Measurements from ENCODE around the gene DGKD.

Gene DGKD

GRCh38 chr2:233411162-233411561 lies 56.9 kb downstream of the DGKD start:
- no peak for DNase-seq (ENCODE audit: low spot score)

DNA sequence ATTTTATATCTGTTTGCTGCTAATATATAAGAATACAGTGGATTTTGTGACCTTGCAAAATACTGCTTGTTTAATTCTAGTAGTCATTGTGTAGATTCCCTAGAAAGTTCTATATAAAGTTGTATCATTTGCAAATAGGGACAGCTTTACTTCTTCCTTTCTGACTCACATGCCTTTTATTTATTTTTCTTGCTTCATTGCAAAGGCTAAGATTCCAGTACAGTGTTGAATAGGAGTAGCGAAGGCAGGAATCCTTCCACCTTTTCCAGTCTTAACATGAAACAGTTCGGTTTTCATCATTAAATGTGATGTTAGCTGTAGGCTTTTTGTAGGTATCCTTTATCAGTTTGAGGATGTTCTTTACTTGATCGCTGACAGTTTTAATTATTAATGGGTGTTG lies 58.1 kb downstream of the DGKD start:
- DNase-seq (ENCODE audit: low spot score): no peak

DNA sequence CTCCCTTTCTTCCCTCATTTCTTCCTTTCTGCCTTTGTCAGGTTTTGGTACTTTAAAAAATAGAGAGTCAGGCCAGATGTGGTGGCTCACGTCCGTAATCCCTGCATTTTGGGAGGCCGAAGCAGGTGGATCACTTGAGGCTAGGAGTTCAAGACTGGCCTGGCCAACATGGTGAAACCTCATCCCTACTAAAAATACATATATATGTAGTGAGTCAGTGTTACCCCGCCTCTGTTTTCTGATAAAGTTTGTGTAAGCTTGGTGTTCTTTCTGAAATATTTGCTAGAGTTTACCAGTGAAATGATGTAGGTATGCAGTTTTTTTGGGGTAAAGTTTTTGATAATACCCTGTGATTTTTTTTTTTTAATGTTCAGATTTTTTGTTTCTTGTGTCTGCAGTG lies 58.8 kb downstream of the DGKD start:
- DNase-seq (ENCODE audit: low spot score): no peak

DNA sequence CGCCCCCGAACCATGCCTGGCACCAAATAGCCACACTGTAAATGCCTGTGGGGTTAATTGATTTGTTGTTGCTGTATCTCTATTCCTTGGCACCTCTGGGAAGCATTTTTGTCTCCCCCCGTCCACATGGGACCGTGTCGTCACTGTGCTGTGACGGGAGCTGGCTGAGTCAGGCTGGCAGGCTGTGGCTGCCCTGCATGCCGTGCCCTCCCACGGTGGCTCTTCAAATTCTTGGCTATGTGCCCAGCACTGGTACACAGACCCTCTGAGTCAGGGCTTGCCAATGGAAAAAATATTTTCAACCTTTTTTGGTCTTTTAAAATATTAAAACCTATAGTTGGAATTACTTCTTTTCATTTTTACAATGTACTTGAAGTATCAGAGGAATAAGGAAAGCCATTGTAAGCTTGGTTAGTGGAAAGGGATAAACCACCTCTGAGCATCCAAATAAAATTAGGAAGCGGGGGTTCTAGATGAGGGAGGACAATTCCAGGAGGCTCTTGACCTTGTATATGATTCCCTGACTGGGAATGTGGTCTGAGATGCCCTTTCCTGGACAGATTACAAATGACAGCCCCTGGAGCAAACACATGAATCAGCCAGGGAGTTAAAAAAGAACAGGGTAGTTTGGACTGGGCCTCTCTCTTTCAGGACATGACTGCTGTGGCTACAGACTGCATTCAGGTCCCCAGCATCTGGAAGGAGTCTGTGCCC lies 59.4 kb downstream of the DGKD start:
- peak; percentile 36 for DNase-seq (ENCODE audit: low spot score)

GRCh38 chr2:233414273-233414654 lies 60.0 kb downstream of the DGKD start:
- DNase-seq (ENCODE audit: low spot score): no peak

GRCh38 chr2:233414777-233415570 lies 60.7 kb downstream of the DGKD start:
- DNase-seq (ENCODE audit: low spot score): no peak

- DNase-seq (ENCODE audit: low spot score): no peak
These were observed 61.9 kb downstream of the DGKD start for GRCh38 chr2:233416199-233416598.

GRCh38 chr2:233416706-233417105 lies 62.4 kb downstream of the DGKD start:
- no peak for DNase-seq (ENCODE audit: low spot score)

DNA sequence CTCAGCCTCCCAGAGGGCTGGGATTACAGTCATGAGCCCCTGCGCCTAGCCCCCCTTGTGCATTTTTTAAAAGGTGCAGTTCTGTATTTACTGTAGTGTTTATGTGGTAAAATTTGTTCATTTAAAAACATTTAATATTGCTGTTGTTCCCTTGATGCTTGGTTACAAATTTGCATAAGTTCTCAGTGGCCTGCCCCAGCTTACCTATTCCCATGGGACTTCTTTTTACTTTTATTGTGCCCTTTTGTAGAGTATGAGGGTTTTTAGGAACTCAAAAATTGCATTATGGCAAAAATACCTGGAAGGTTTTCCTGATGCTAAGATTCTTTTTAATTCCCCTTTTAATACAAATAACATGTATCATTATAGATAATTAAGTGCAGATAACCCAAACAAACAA lies 63.0 kb downstream of the DGKD start:
- no peak for DNase-seq (ENCODE audit: low spot score)

DNA sequence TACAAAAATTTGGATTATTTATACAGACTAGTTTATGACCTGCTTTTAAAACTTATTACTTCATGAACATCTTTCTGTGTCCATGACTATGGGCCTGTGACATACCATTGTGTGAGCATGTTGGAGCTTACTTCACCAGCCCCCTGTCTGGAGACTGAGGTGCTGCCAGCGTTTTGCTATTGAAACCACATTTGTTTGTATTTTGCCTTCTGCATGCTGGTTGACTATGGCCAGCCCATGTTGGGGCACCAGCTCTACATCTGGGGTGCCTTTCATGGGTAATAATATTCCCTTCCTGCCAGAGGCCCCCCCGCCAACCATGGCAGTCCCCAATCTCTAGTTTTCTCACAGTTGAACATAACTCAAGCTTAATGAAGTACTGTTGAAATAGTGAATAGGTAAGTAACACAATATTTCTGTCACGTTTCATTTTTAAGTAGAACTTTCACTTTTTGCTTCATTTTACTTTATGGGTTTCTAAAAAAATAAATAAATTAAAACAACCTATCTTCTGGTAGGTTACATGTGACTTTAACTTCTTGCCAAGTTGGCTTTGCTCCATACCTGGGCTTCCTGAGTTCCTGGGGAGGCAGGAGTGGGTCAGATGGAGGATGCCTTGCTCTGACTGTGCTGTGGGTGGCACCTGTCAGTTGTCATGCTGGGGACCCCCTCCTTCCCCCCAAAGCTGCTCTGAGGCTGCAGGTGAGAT lies 63.9 kb downstream of the DGKD start:
- no peak for DNase-seq (ENCODE audit: low spot score)

- DNase-seq (ENCODE audit: low spot score): no peak
These were observed 64.7 kb downstream of the DGKD start for GRCh38 chr2:233418761-233419546.

DNA sequence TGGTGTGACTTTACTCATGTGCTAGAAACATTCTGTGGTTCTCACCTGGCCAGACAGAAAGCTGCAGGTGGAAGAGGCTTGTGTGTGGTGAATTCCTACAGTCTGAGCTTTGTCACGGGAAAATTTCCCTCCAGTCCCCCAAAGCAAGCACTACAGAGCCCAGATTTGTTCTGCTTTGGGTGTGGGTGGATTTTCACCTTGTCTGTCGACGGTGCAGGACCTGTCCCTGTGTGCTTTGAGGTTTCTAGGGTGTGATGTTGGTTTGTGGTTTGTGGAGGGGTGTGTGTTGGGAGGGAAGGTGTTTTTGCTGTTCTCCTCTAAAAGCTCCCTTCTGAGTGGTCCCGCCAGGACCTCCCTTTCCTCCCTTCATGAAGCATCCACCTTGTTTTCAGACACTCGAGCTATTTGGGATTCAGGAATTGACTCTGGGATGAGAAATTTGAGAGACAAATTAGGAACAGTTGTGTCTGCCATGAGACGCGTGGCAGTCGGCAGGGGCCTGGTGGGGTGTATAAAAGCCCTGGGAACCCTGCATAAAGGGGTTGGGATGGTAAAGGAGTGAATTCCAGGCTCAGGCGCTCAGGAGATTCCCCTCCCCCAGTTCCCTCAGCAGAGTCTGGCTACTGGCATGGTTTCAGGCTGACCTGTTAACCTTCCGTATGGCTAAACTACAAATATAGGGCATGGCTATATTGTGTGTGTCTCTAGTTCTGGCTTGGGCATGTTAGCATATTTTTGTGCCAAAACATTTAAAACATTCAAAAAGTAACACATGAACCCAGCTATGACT lies 65.5 kb downstream of the DGKD start:
- DNase-seq (ENCODE audit: low spot score): no peak

GRCh38 chr2:233421091-233421816 lies 67.0 kb downstream of the DGKD start:
- DNase-seq (ENCODE audit: low spot score): no peak

- DNase-seq (ENCODE audit: low spot score): no peak
These were observed 67.9 kb downstream of the DGKD start for GRCh38 chr2:233422050-233422639.

DNA sequence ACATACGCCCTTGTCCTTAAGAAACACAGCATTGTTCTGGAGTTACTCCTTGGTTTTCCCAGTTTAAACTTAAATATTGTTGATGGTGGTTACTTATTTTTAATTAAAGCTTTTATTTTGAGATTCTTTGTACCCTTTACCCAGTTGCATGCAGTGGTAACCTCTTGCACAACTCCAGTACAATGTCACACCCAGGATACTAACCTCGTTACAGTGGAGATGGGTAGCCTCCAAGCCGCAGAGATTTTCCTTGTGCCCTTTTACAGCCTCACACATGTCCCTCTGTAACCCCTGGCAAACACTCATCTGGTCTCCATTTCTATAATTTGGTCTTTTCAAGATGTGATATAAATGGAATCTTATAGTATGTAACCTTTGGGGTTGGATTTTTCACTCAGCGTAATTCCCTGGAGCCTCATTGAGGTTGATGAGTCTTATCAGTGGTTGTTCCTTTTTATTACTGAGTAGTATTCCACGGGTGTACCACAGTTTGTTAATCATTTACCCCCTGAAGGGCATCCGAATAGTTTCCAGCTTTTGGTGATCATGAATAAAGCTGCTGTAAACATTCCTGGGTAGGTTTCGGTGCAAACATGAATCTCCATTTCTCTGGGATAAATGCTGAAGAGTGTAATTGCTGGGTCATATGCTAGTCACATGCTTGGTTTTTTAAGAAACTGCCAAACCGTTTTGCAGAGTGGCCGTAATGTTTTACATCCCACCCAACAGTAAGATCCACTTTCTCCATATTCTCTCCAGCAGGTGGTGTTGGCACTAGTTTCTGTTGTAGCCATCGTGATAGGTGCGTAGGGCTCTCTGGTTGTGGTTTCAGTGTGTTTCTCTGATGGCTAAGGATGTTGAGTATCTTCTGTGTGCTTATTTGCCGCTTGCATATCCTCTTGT lies 68.6 kb downstream of the DGKD start:
- DNase-seq (ENCODE audit: low spot score): no peak

DNA sequence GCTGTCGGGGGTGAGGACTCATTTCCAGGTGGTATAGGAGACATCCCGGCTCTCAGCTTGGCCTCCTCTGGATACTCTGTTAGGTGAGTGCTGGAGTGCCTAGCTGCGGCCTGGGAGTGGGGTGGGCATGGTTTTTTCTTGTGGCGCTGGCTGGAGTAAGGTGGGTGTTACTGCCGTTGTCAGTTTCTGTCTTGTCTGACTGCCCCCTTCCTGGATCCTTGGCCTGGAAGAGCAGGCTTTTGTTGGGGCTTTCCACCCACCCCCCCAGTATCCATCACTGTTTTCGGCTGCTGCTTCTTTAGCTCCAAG lies 69.2 kb downstream of the DGKD start:
- no peak for DNase-seq (ENCODE audit: low spot score)

- DNase-seq (ENCODE audit: low spot score): no peak
These were observed 70.1 kb downstream of the DGKD start for GRCh38 chr2:233424154-233424951.

DNA sequence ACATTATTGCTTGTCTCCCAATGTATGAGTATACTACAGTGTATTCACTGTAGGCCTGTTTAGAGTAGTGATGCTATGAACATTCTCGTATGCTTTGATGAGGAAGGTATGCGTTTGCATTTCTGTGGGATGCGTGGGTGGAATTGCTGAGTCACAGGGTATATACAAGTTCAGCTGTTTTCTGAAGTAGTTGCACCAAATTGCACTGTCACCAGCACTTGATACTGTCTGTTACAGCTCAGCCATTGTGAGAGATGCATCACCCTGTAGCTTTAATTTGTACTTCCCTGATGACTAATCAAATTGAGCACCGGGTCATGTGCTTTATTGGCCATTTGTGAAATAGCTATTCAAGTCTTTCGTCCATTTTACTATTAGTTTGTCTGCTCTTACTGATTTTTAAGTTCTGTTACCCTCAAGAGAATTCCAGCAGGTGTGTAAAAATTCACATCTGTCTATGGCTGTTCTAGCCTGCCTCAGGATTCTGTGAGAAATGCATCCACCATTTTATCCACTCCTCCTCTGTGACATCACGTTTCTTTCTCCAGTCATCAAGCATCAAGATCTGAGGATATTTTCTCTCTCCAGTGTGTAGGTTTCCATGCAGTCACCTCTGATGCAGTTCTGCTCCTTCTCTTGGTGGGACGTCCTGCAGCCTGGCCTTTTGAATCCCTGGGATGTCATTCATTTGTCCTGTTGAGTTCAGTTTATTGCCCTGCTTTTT lies 72.5 kb downstream of the DGKD start:
- DNase-seq (ENCODE audit: low spot score): no peak
